ENCODE results near the gene UBE2E2.
"Not testable (repeated sequence)": the region's sequence is repeated elsewhere in the genome, so short reads cannot be mapped to it uniquely, and the experiment has no call there.

UBE2E2 gene

DNA sequence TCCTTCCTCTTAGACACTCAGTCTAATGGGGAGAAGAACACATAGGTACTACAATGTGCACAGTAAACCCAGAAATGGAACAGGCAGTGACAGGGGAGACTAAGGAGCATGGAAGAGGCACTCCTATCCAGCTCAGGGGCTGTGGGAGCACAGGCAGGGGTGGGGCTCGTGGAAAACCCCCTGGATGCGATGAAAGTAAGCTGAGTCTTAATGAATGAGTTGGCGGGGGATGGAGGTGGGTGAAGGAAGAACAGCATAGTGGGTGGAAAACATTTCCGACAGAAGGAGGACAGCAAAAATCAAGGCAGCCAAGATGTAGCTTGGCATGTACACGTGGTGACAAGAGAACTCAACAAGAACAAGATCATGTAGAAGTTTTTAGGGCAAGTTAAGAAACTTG is 33.6 kb upstream of the UBE2E2 start:
- H3K9ac ChIP-seq (ENCODE audit: low read depth, low read length): no peak overlapping the region
- no peak overlapping the region for H3K4me3 ChIP-seq (ENCODE audit: low read length)
- H3K36me3 ChIP-seq (ENCODE audit: insufficient read depth, low read length): no peaks in the 10 kb centered on the region
- 91% methylated on average over 5 of the region's 5 CpGs for WGBS
- no peaks in the 10 kb centered on the region for H3K9me3 ChIP-seq (ENCODE audit: insufficient read depth, low read depth, low read length)
- peaks cover 3% of the 10 kb centered on the region for H3K4me1 ChIP-seq (ENCODE audit: insufficient read depth, low read length)
- H3K27ac ChIP-seq (ENCODE audit: low read depth, low read length): no peak overlapping the region
- no peaks in the 10 kb centered on the region for H3K27me3 ChIP-seq (ENCODE audit: insufficient read depth, low read length)

- 94% methylated on average over 2 of the region's 2 CpGs for WGBS
- Histone ChIP-seq H3K27ac (ENCODE audit: low read depth, low read length) (no peak overlapping the region), H3K4me1 (ENCODE audit: insufficient read depth, low read length) (peaks cover 6% of the 10 kb centered on the region), H3K4me3 (ENCODE audit: low read length) (no peak overlapping the region), H3K27me3 (ENCODE audit: insufficient read depth, low read length) (no peaks in the 10 kb centered on the region), H3K9ac (ENCODE audit: low read depth, low read length) (no peak overlapping the region), H3K9me3 (ENCODE audit: insufficient read depth, low read depth, low read length) (no peaks in the 10 kb centered on the region), H3K36me3 (ENCODE audit: insufficient read depth, low read length) (no peaks in the 10 kb centered on the region)
Measured at GRCh38 chr3:23170291-23170690, 32.8 kb upstream of the UBE2E2 start.

DNA sequence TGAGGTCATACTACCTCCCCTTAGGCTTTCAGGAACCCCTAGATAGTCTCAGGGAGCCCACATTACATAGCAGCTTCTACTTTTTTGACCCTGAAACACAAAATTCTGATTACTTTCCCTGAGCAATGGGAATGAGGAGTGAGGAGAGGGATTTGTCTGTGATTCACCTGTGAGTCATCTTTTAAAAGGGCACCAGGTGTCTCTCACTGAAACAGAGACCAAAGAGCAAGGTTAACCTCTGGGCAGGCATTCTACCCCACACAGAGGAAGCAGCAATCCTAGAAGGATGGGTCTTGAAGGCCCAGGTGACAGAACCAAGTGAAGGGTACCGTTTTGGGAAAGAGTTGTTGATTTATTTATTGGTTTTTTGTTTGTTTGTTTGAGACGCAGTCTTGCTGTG is 31.1 kb upstream of the UBE2E2 start:
- Histone ChIP-seq H3K9me3 (ENCODE audit: insufficient read depth, low read depth, low read length) (no peaks in the 10 kb centered on the region), H3K27ac (ENCODE audit: low read depth, low read length) (no peak overlapping the region), H3K27me3 (ENCODE audit: insufficient read depth, low read length) (no peaks in the 10 kb centered on the region), H3K4me1 (ENCODE audit: insufficient read depth, low read length) (peaks cover 6% of the 10 kb centered on the region), H3K36me3 (ENCODE audit: insufficient read depth, low read length) (no peaks in the 10 kb centered on the region), H3K9ac (ENCODE audit: low read depth, low read length) (no peak overlapping the region), H3K4me3 (ENCODE audit: low read length) (no peak overlapping the region)
- WGBS: 93% methylated on average over 2 of the region's 2 CpGs

- Histone ChIP-seq H3K4me3 (ENCODE audit: low read length) (no peak overlapping the region), H3K36me3 (ENCODE audit: insufficient read depth, low read length) (no peaks in the 10 kb centered on the region), H3K9ac (ENCODE audit: low read depth, low read length) (no peak overlapping the region), H3K27ac (ENCODE audit: low read depth, low read length) (no peak overlapping the region), H3K27me3 (ENCODE audit: insufficient read depth, low read length) (no peaks in the 10 kb centered on the region), H3K4me1 (ENCODE audit: insufficient read depth, low read length) (peaks cover 6% of the 10 kb centered on the region), H3K9me3 (ENCODE audit: insufficient read depth, low read depth, low read length) (no peaks in the 10 kb centered on the region)
- 53% methylated on average over 3 of the region's 3 CpGs for WGBS
Measured at GRCh38 chr3:23174426-23175039, 28.6 kb upstream of the UBE2E2 start.

DNA sequence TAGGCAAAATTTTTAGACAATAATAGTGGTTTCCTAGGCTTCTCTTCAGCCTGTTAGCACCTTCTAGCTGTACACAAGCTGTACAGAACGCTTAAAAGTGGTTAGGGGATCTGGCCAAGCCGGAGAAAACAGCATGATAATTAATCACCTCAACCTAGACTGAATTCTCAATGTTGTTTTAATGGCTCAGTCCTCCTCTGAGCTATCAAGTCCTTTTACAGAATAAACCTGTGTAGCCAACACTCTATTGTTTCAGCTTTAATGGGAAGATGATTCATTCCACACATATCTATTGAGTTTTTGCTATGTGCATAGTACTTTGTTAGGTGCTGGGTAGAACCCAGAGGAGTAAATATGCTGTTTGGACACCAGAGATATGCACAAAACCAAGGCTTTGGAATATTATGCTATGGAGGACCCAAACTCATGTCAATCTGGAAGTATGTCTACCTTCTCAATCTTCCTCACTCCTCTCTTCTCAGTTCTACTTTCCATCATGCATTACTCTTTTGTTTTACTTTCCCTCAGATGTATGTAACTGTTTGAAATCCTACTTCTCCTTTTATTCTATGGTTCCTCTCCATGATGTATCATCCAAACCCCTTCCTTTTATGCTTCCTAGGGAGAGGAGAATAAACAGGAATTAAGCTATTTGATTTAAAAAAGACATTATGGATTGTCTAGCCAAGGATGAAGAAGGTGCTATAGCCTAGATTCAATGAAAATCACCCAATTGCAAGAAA is 27.6 kb upstream of the UBE2E2 start:
- WGBS: 93% methylated on average over 2 of the region's 2 CpGs
- Histone ChIP-seq H3K4me3 (ENCODE audit: low read length) (no peak overlapping the region), H3K9me3 (ENCODE audit: insufficient read depth, low read depth, low read length) (no peaks in the 10 kb centered on the region), H3K4me1 (ENCODE audit: insufficient read depth, low read length) (peaks cover 6% of the 10 kb centered on the region), H3K9ac (ENCODE audit: low read depth, low read length) (no peak overlapping the region), H3K27me3 (ENCODE audit: insufficient read depth, low read length) (no peaks in the 10 kb centered on the region), H3K36me3 (ENCODE audit: insufficient read depth, low read length) (no peaks in the 10 kb centered on the region), H3K27ac (ENCODE audit: low read depth, low read length) (no peak overlapping the region)

GRCh38 chr3:23176839-23177238 is 26.3 kb upstream of the UBE2E2 start:
- H3K9ac ChIP-seq (ENCODE audit: low read depth, low read length); H3K4me3 ChIP-seq (ENCODE audit: low read length); H3K4me1 ChIP-seq (ENCODE audit: insufficient read depth, low read length); H3K27me3 ChIP-seq (ENCODE audit: insufficient read depth, low read length); H3K9me3 ChIP-seq (ENCODE audit: insufficient read depth, low read depth, low read length); H3K36me3 ChIP-seq (ENCODE audit: insufficient read depth, low read length); H3K27ac ChIP-seq (ENCODE audit: low read depth, low read length): not testable (repeated sequence)
- WGBS: 98% methylated on average over 4 of the region's 4 CpGs

DNA sequence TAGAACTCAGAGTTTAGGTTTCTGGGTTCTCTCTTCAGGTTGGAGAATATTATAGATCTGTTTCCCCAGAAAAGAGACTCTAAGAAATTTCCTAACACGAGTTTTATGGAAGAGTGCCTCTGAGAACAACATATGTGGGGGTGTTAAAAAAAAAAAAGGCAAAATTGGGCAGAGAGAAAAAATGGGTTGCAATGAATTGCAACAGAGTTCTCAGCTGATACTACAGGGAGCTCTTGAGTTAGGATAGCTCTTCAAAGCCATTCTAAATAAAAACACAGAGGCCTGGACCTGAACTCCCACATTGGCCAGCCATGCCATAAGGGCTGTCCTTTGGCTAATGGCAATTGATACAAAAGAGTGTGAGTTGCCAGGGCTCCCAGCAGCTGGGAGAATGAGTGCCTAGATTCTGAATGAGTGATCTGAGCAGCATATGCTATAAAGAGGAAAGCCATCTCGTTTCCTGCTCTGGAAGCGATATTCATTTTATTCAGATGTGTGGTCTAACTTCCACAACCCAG is 20.1 kb upstream of the UBE2E2 start:
- Histone ChIP-seq H3K4me3 (ENCODE audit: low read length) (no peak overlapping the region), H3K9me3 (ENCODE audit: insufficient read depth, low read depth, low read length) (no peaks in the 10 kb centered on the region), H3K36me3 (ENCODE audit: insufficient read depth, low read length) (no peaks in the 10 kb centered on the region), H3K9ac (ENCODE audit: low read depth, low read length) (no peak overlapping the region), H3K4me1 (ENCODE audit: insufficient read depth, low read length) (peaks cover 8% of the 10 kb centered on the region), H3K27ac (ENCODE audit: low read depth, low read length) (no peak overlapping the region), H3K27me3 (ENCODE audit: insufficient read depth, low read length) (no peaks in the 10 kb centered on the region)
- 94% methylated on average over 3 of the region's 3 CpGs for WGBS

DNA sequence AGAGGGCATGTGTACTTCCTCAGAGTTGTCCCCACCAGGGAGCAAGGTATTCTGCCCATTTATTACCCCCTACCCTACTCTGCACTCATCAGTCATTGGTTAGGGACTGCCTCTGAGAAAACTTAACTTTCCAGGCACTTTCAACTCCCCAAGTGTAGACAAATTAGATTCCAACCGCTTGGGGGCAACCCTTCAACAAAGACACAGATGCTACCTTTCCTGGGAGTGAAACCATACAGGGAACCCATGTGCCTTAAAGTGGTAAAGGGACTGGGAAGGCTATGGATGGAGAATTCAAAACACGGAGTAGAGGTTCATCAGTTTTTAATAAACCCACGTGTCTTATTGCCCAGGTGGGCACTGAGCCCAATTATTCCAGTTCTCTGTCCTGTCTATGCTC is 19.4 kb upstream of the UBE2E2 start:
- no peaks in the 10 kb centered on the region for H3K9me3 ChIP-seq (ENCODE audit: insufficient read depth, low read depth, low read length)
- no peaks in the 10 kb centered on the region for H3K36me3 ChIP-seq (ENCODE audit: insufficient read depth, low read length)
- WGBS: 17% methylated on average over 3 of the region's 3 CpGs

DNA sequence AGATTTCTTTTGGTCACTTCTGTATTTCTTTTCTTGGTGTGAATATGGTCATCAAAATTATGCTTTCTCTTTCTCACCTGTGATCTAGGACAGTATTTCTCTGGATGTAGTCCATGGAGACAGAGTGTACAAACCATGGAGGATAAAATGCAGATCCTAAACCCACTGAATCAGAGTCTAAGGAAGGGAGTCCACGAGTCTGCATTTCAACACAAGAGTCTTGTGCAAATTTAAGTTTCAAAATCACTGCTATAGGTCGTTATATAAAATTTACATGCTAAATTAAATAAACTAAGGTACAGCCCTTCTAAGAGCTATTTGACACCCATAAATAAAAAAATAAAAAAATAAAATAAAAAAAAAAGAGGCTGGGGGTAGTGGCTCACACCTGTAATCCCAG is 17.3 kb upstream of the UBE2E2 start:
- Histone ChIP-seq H3K9me3 (ENCODE audit: insufficient read depth, low read depth, low read length) (no peaks in the 10 kb centered on the region), H3K4me1 (ENCODE audit: insufficient read depth, low read length) (peaks cover 8% of the 10 kb centered on the region), H3K27ac (ENCODE audit: low read depth, low read length) (no peak overlapping the region), H3K9ac (ENCODE audit: low read depth, low read length) (no peak overlapping the region), H3K27me3 (ENCODE audit: insufficient read depth, low read length) (no peaks in the 10 kb centered on the region), H3K4me3 (ENCODE audit: low read length) (no peak overlapping the region), H3K36me3 (ENCODE audit: insufficient read depth, low read length) (no peaks in the 10 kb centered on the region)
- WGBS: 86% methylated on average over 1 of the region's 2 CpGs

More for the DNA sequence above, 19.4 kb upstream of the UBE2E2 start:
- H3K9ac ChIP-seq (ENCODE audit: low read depth, low read length): no peak overlapping the region
- H3K4me1 ChIP-seq (ENCODE audit: insufficient read depth, low read length): peaks cover 8% of the 10 kb centered on the region
- H3K27me3 ChIP-seq (ENCODE audit: insufficient read depth, low read length): no peaks in the 10 kb centered on the region
- H3K4me3 ChIP-seq (ENCODE audit: low read length): no peak overlapping the region
- no peak overlapping the region for H3K27ac ChIP-seq (ENCODE audit: low read depth, low read length)

GRCh38 chr3:23189187-23189586 is 13.9 kb upstream of the UBE2E2 start:
- Histone ChIP-seq H3K27me3 (ENCODE audit: insufficient read depth, low read length) (no peaks in the 10 kb centered on the region), H3K9me3 (ENCODE audit: insufficient read depth, low read depth, low read length) (no peaks in the 10 kb centered on the region), H3K27ac (ENCODE audit: low read depth, low read length) (no peak overlapping the region), H3K4me1 (ENCODE audit: insufficient read depth, low read length) (peaks cover under 1% of the 10 kb centered on the region; the same call in 1 of the 2 replicates), H3K36me3 (ENCODE audit: insufficient read depth, low read length) (no peaks in the 10 kb centered on the region), H3K4me3 (ENCODE audit: low read length) (no peak overlapping the region), H3K9ac (ENCODE audit: low read depth, low read length) (no peak overlapping the region)
- no CpG with 5 or more reads among the region's 1 CpG for WGBS

DNA sequence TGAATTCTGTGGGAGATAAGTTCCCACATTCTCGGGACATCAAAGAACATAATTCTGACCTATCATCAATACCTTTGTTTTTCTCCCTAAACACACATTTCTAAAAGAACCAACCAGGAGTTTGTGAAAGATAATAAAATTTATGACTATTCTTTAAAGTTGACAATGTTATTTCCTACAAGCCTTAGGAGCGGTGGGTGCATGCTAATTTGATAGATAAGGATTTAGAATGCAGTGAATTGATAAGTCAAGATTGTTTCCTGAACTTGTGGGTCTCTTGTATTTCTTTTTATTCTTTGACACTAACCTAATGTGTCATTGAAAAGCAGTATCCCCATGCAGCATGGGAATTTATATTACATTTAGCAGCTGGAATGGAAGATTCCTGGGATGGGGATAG is 10.3 kb upstream of the UBE2E2 start:
- no peak overlapping the region for H3K4me3 ChIP-seq (ENCODE audit: low read length)
- no peaks in the 10 kb centered on the region for H3K4me1 ChIP-seq (ENCODE audit: insufficient read depth, low read length)
- no peaks in the 10 kb centered on the region for H3K9me3 ChIP-seq (ENCODE audit: insufficient read depth, low read depth, low read length)
- no peak overlapping the region for H3K27ac ChIP-seq (ENCODE audit: low read depth, low read length)
- WGBS: 100% methylated on average over 2 of the region's 2 CpGs
- no peaks in the 10 kb centered on the region for H3K36me3 ChIP-seq (ENCODE audit: insufficient read depth, low read length)
- H3K27me3 ChIP-seq (ENCODE audit: insufficient read depth, low read length): no peaks in the 10 kb centered on the region
- H3K9ac ChIP-seq (ENCODE audit: low read depth, low read length): no peak overlapping the region
